Endodermal cell (in vitro differentiated cells): ENCODE results near the gene ING5. TPM values are rescaled to one million over a fixed set of nuclear protein-coding genes. Genes with fewer than 3 reads are reported as not detected.

ENCODE experiments used
- DNase-seq: peaks from one replicate; pipeline ENCODE4 v3.0.0-alpha.2; 2017
- H3K27ac ChIP-seq: 2 replicates; pipeline ENCODE4 v1.5.1; 2013; ENCODE audit warnings: mild to moderate bottlenecking, low read depth, low read length, moderate library complexity
- H3K27me3 ChIP-seq: 2 replicates; pipeline ENCODE4 v1.6.1; 2013; ENCODE audit warnings: mild to moderate bottlenecking, low read length, moderate library complexity; ENCODE audit not compliant: insufficient read depth, control insufficient read depth, poor library complexity, severe bottlenecking
- H3K36me3 ChIP-seq: 2 replicates; pipeline ENCODE4 v1.7.0; 2013; ENCODE audit warnings: mild to moderate bottlenecking, low read length, moderate library complexity; ENCODE audit not compliant: control insufficient read depth, insufficient read depth
- H3K4me1 ChIP-seq: one replicate; pipeline ENCODE4 v1.7.0; 2013; ENCODE audit warnings: low read length; ENCODE audit not compliant: control insufficient read depth, insufficient read depth
- H3K4me3 ChIP-seq: 2 replicates; pipeline ENCODE4 v1.5.1; 2013; ENCODE audit warnings: mild to moderate bottlenecking, low read length, moderate library complexity
- H3K9ac ChIP-seq: 2 replicates; pipeline ENCODE4 v1.6.1; 2013; ENCODE audit warnings: mild to moderate bottlenecking, low read length, moderate library complexity; ENCODE audit not compliant: poor library complexity, severe bottlenecking; ENCODE audit errors: extremely low read depth
- H3K9me3 ChIP-seq: 2 replicates; pipeline ENCODE4 v1.6.1; 2013; ENCODE audit warnings: mild to moderate bottlenecking, low read length, moderate library complexity; ENCODE audit not compliant: control insufficient read depth
- H3K27ac Mint-ChIP-seq: 2 replicates; pipeline ENCODE4 v1.8.0; 2020; ENCODE audit warnings: mixed read lengths
- H3K27me3 Mint-ChIP-seq: 2 replicates; pipeline ENCODE4 v1.8.0; 2021; ENCODE audit warnings: mild to moderate bottlenecking, mixed read lengths; ENCODE audit not compliant: insufficient read depth
- H3K36me3 Mint-ChIP-seq: 2 replicates; pipeline ENCODE4 v1.8.0; 2020; ENCODE audit warnings: low read depth, mixed read lengths
- H3K4me1 Mint-ChIP-seq: 2 replicates; pipeline ENCODE4 v1.8.0; 2020; ENCODE audit warnings: mixed read lengths
- H3K4me3 Mint-ChIP-seq: 2 replicates; pipeline ENCODE4 v1.8.0; 2020; ENCODE audit warnings: mild to moderate bottlenecking, moderate library complexity, mixed read lengths
- H3K9me3 Mint-ChIP-seq: 2 replicates; pipeline ENCODE4 v1.8.0; 2020; ENCODE audit warnings: mild to moderate bottlenecking, mixed read lengths
- WGBS, 2 experiments: methylation state at CpG; one replicate each; pipeline versions ENCODE4 v1.1.5 to v1.1.7; 2013; ENCODE audit warnings: missing lambda C conversion rate in 2 of 2, mixed read lengths in 1 of 2; ENCODE audit not compliant: insufficient coverage in 1 of 2, insufficient read length in 1 of 2; 5-methylcytosine and 5-hydroxymethylcytosine counted together
- total RNA-seq, 2 donors: library from RNA; stranded (reverse); fragmentation: NEBNext Ultra II Directional in 1 of 2; extraction: Animal tissue kit (Norgen Biotek cat#: 25700) in 1 of 2; gene quantifications; 2 replicates in 1 of 2; 3 replicates in 1 of 2; pipeline ENCODE4 v1.2.1, GENCODE V29; 2021
- TF ChIP-seq, protein P1 (sequence below): fragments of 200-600 bp; sonication (generic); conservative IDR thresholded peaks from 2 replicates; pipeline ENCODE4 v1.5.0; 2021; ENCODE audit warnings: antibody characterized with exemption, mild to moderate bottlenecking

The ING5 gene
- total RNA-seq, 2 donors from 2014 or later, result 44.9 to 53.1 TPM

DNA sequence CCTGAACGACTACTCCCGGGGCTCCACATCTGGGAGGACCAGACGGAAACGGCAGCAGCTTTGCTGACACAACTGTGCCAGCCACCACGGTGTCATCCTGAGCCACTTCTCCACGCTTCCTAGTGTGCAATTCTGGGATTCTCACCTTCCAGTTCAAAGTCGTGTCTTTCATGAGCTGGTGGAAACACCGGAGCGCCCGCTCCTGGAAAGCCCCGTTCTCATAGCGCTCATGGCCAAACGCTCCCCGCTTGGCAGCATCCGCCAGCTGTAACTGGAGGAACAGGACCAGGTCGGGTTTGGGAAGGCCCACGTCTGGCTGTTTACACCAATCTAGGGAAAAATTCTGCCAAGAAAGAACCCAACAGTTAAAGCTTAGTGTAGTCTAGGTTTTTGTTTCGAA, 23.5 kb upstream of the ING5 start:
- H3K27me3 ChIP-seq, result no peaks in the 10 kb centered on the region
- no peaks in the 10 kb centered on the region for H3K4me1 Mint-ChIP-seq

DNA sequence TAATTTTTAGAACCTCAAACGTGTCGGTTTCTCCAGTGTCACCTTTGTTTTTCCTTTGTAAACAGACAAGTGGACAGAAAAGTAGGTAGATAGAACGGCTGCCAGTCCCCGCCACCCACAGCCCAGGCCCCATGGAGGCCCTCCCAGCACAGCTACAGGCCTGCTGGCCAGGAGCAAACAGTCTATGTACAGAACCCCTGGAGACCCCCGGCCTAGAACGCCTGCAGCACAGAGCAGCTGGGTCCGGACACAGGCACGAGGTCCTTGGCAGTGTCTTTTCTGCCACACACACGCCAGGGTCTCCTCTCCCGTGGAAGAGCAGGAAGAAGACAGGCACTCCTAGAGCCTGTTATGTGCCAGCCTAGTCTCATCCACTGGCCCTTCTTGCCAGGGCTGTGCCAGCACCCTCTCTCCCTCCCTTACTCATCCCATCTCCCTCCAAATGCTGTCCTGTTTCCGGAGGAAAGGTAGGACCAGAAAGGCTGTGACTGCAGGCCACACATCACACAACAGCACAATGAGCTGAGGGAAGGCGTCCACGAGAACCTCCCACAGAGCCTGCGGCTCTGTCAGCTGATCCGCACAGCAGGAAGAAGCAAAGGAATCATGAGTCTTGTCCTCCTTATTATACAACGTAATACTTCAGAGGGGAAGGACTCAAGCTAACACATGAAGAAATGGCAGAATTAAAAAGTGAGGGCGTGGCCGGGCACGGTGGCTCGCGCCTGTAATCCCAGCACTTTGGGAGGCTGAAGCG, 22.9 kb upstream of the ING5 start:
- DNase-seq, result no peak
- Histone ChIP-seq H3K9ac (no peak overlapping the region), H3K4me3 (no peak overlapping the region), H3K27ac (no peak overlapping the region), H3K4me1 (no peaks in the 10 kb centered on the region), H3K9me3 (no peaks in the 10 kb centered on the region), H3K27me3 (no peaks in the 10 kb centered on the region), H3K36me3 (peaks cover 59% of the 10 kb centered on the region)
- H3K4me1 Mint-ChIP-seq, result no peaks in the 10 kb centered on the region
- H3K27me3 Mint-ChIP-seq, result no peaks in the 10 kb centered on the region
- WGBS, 2 experiments, result 90 to 91% methylated on average over 20 to 22 of the region's 22 CpGs
- H3K4me3 Mint-ChIP-seq, result no peak overlapping the region
- no peaks in the 10 kb centered on the region for H3K9me3 Mint-ChIP-seq
- TF ChIP-seq, protein P1, sequence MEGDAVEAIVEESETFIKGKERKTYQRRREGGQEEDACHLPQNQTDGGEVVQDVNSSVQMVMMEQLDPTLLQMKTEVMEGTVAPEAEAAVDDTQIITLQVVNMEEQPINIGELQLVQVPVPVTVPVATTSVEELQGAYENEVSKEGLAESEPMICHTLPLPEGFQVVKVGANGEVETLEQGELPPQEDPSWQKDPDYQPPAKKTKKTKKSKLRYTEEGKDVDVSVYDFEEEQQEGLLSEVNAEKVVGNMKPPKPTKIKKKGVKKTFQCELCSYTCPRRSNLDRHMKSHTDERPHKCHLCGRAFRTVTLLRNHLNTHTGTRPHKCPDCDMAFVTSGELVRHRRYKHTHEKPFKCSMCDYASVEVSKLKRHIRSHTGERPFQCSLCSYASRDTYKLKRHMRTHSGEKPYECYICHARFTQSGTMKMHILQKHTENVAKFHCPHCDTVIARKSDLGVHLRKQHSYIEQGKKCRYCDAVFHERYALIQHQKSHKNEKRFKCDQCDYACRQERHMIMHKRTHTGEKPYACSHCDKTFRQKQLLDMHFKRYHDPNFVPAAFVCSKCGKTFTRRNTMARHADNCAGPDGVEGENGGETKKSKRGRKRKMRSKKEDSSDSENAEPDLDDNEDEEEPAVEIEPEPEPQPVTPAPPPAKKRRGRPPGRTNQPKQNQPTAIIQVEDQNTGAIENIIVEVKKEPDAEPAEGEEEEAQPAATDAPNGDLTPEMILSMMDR, result no peak
- no peak overlapping the region for H3K27ac Mint-ChIP-seq
- H3K36me3 Mint-ChIP-seq, result peaks cover 73% of the 10 kb centered on the region

More for the DNA sequence above, 23.5 kb upstream of the ING5 start:
- Histone ChIP-seq H3K9ac (no peak overlapping the region), H3K4me3 (no peak overlapping the region), H3K9me3 (no peaks in the 10 kb centered on the region), H3K27ac (no peak overlapping the region), H3K4me1 (no peaks in the 10 kb centered on the region), H3K36me3 (peaks cover 52% of the 10 kb centered on the region)
- TF ChIP-seq, protein P1, result no peak
- Mint-ChIP-seq H3K36me3 (peaks cover 71% of the 10 kb centered on the region), H3K9me3 (no peaks in the 10 kb centered on the region), H3K4me3 (no peak overlapping the region), H3K27me3 (no peaks in the 10 kb centered on the region), H3K27ac (no peak overlapping the region)
- no peak for DNase-seq
- WGBS, 2 experiments, result 96 to 97% methylated on average over 13 to 18 of the region's 18 CpGs

DNA sequence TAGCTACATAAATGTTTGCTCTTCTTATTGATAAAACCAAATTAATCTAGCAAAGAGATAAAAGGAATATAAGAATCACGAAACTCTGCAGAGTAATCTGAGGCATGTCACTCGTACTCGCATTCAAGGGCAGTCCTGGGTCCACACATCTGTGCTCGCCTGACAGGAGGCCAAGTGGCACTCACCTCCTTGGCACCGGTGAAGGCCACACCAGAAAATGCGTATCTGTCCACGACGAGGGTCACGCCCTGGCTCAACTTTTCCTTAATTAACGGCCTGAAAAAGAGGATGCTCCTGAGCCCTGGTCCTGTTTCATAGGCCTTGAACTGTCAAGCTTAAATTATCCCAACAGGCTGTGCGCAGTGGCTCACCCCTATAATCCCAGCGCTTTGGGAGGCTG, 21.8 kb upstream of the ING5 start:
- H3K36me3 ChIP-seq, result peaks cover 68% of the 10 kb centered on the region
- WGBS, 2 experiments, result 91 to 97% methylated on average over 11 to 12 of the region's 12 CpGs
- TF ChIP-seq, protein P1, result no peak
- H3K9ac ChIP-seq, result no peak overlapping the region
- no peaks in the 10 kb centered on the region for H3K4me1 ChIP-seq
- Mint-ChIP-seq H3K4me3 (no peak overlapping the region), H3K27ac (no peak overlapping the region), H3K9me3 (no peaks in the 10 kb centered on the region), H3K36me3 (peaks cover 80% of the 10 kb centered on the region), H3K4me1 (no peaks in the 10 kb centered on the region), H3K27me3 (no peaks in the 10 kb centered on the region)
- H3K27me3 ChIP-seq, result no peaks in the 10 kb centered on the region
- no peak overlapping the region for H3K4me3 ChIP-seq
- H3K9me3 ChIP-seq, result no peaks in the 10 kb centered on the region
- no peak for DNase-seq
- H3K27ac ChIP-seq, result no peak overlapping the region
